GM12878 (cell line): Measurements from ENCODE around the gene RFLNA. TPM values are rescaled to one million over a fixed set of nuclear protein-coding genes. Genes with fewer than 3 reads are reported as not detected.
"Not testable (repeated sequence)": the region's sequence is repeated elsewhere in the genome, so short reads cannot be mapped to it uniquely, and the experiment has no call there.

Experiments
- ATAC-seq: fragments of 200-7000 bp; cut with Tn5 transposase; 3 replicates; pipeline ENCODE4 v1.9.1; 2020; ENCODE audit warnings: mild to moderate bottlenecking, moderate library complexity
- BruUV-seq: library from RNA; stranded (reverse); fragments of 400-500 nt; replicated peaks from 2 replicates; lab custom pipeline; 2021; lab: Mats Ljungman, UMichigan
- CTCF ChIA-PET: fragments of 300-600 bp; sonication (Branson Sonifier 250); formaldehyde crosslinking; extraction: SDS; loops from one replicate; lab custom pipeline; 2021; ENCODE audit warnings: inconsistent platforms; lab: Yijun Ruan, JAX
- POLR2A ChIA-PET: fragments of 350-600 bp; formaldehyde crosslinking; extraction: SDS; loops from one replicate; lab custom pipeline; 2021; ENCODE audit warnings: inconsistent platforms; lab: Charles Lee
- RAD21 ChIA-PET: fragments of 300-600 bp; sonication (Branson Sonifier 250); formaldehyde crosslinking; loops from one replicate; lab custom pipeline; 2023; ENCODE audit warnings: antibody characterized with exemption; ENCODE audit not compliant: unreplicated experiment; lab: Charles Lee
- SMC1A ChIA-PET: fragments of 300-600 bp; sonication (Branson Sonifier 250); formaldehyde crosslinking; loops from one replicate; lab custom pipeline; 2023; ENCODE audit not compliant: unreplicated experiment, uncharacterized antibody; lab: Charles Lee
- DNase-seq: peaks from one replicate; pipeline ENCODE4 v3.0.0-alpha.2; 2011; ENCODE audit warnings: low read depth, low spot score
- FAIRE-seq: peaks from 3 replicates; lab custom pipeline; 2011; peaks lifted over from hg19 to GRCh38; lab: Jason Lieb, UNC
- H2AFZ ChIP-seq: 2 replicates; pipeline ENCODE4 v1.6.0; 2011; ENCODE audit warnings: low read depth, low read length, control low read depth; ENCODE audit not compliant: control insufficient read depth
- H3K27ac ChIP-seq: 2 replicates; pipeline ENCODE4 v1.5.1; 2011; ENCODE audit warnings: control low read depth; ENCODE audit not compliant: control insufficient read depth, insufficient read depth
- H3K27me3 ChIP-seq, 2 experiments: replicated peaks in 1 of 2; 2 replicates each; pipeline versions ENCODE4 v1.6.0 to v1.6.1; 2011; ENCODE audit warnings: low read length in 1 of 2; ENCODE audit not compliant: control insufficient read depth in 2 of 2, insufficient read depth in 2 of 2
- H3K36me3 ChIP-seq, 2 experiments: 2 replicates each; pipeline ENCODE4 v1.5.1; 2011; ENCODE audit warnings: low read length in 1 of 2; ENCODE audit not compliant: control insufficient read depth in 2 of 2, insufficient read depth in 2 of 2
- H3K4me1 ChIP-seq: 2 replicates; pipeline ENCODE4 v1.6.1; 2011; ENCODE audit warnings: mild to moderate bottlenecking, low read length, moderate library complexity, mixed read lengths; ENCODE audit not compliant: control insufficient read depth, insufficient read depth
- H3K4me2 ChIP-seq: 2 replicates; pipeline ENCODE4 v1.6.0; 2011; ENCODE audit warnings: control low read depth; ENCODE audit not compliant: control insufficient read depth, insufficient read depth
- H3K4me3 ChIP-seq: fragments of 200-600 bp; sonication (generic); 2 replicates; pipeline ENCODE4 v1.5.1; 2016
- H3K79me2 ChIP-seq: 2 replicates; pipeline ENCODE4 v1.6.0; 2011; ENCODE audit warnings: low read length; ENCODE audit not compliant: control insufficient read depth, insufficient read depth
- H3K9ac ChIP-seq: 2 replicates; pipeline ENCODE4 v1.8.0; 2011; ENCODE audit warnings: low read length, control low read depth, mixed read lengths; ENCODE audit not compliant: control insufficient read depth, insufficient read depth
- H3K9me3 ChIP-seq: replicated peaks from 3 replicates; pipeline ENCODE4 v1.5.1; 2011; ENCODE audit warnings: mild to moderate bottlenecking, low read length; ENCODE audit not compliant: control insufficient read depth, insufficient read depth
- H4K20me1 ChIP-seq: 2 replicates; pipeline ENCODE4 v1.6.0; 2011; ENCODE audit not compliant: control insufficient read depth, insufficient read depth
- BMI1 ChIP-seq: fragments of 450-650 bp; IDR thresholded peaks from 2 replicates; pipeline ENCODE4 v1.6.1; 2016; ENCODE audit warnings: mild to moderate bottlenecking, moderate library complexity, borderline replicate concordance
- CEBPB ChIP-seq, 2 experiments: fragments of 150-350 bp in 1 of 2; IDR thresholded peaks; 2 replicates each; pipeline ENCODE4 v1.6.1; 2012 to 2014; ENCODE audit warnings: low read depth in 2 of 2, low read length in 2 of 2, borderline replicate concordance in 1 of 2, inconsistent platforms in 1 of 2
- GABPA ChIP-seq: IDR thresholded peaks from 2 replicates; pipeline ENCODE4 v1.6.1; 2014; ENCODE audit warnings: antibody characterized with exemption, low read depth, mild to moderate bottlenecking, inconsistent platforms
- IKZF2 ChIP-seq, 2 experiments: fragments of 450-650 bp; IDR thresholded peaks; 2 replicates each; pipeline ENCODE4 v1.6.1; 2017; ENCODE audit warnings: mild to moderate bottlenecking in 2 of 2, moderate library complexity in 2 of 2
- RBBP5 ChIP-seq: fragments of 200-600 bp; sonication (generic); conservative IDR thresholded peaks from 2 replicates; pipeline ENCODE4 v1.6.1; 2016
- SUZ12 ChIP-seq: fragments of 200-600 bp; sonication (generic); IDR thresholded peaks from one replicate; pipeline ENCODE4 v1.6.1; 2018; ENCODE audit warnings: antibody characterized with exemption, mild to moderate bottlenecking; ENCODE audit not compliant: unreplicated experiment
- YY1 ChIP-seq: IDR thresholded peaks from 2 replicates; pipeline ENCODE4 v1.6.1; 2011; ENCODE audit warnings: low read depth, mild to moderate bottlenecking, low read length
- ZSCAN29 ChIP-seq: fragments of 450-650 bp; IDR thresholded peaks from 2 replicates; pipeline ENCODE4 v1.6.1; 2017; ENCODE audit warnings: mild to moderate bottlenecking, moderate library complexity
- WGBS: methylation state at CpG from one replicate; pipeline ENCODE4 v1.1.6; 2016; ENCODE audit warnings: low lambda C conversion rate; ENCODE audit not compliant: insufficient replicate concordance, insufficient coverage; ENCODE audit errors: missing lambda C conversion rate; 5-methylcytosine and 5-hydroxymethylcytosine counted together
- in situ Hi-C: fragments of 300-500 bp; cut with MboI; formaldehyde crosslinking; loops from 9 replicates; pipeline ENCODE4 v1.14.3; 2018; ENCODE audit warnings: mixed read lengths
- intact Hi-C: fragments of 100-400 bp; cut with micrococcal nuclease; formaldehyde crosslinking; loops from one replicate; pipeline ENCODE4 v1.14.2; 2022; ENCODE audit not compliant: unreplicated experiment
- polyA plus RNA-seq, 11 experiments: library from polyadenylated mRNA; depleted of rRNA in 4 of 11; unstranded in 6 of 11; stranded (reverse) in 5 of 11; fragments of >200 nt; fragmentation: Nextera tagmentation in 4 of 11; fragmentation: Illumina TruSeq in 1 of 11; extraction: Ambion mirVana in 4 of 11; extraction: Trizol in 1 of 11; gene quantifications; 1 replicate in 1 of 11; 2 replicates in 10 of 11; pipeline versions ENCODE4 v1.2.1 to v1.2.3, GENCODE V29; 2011 to 2016; ENCODE audit warnings: inconsistent platforms in 2 of 11, missing spikeins in 2 of 11, low read depth in 1 of 11
- total RNA-seq, 4 experiments: library from RNA; depleted of rRNA in 3 of 4; stranded (reverse); fragments of >200 nt in 3 of 4; fragmentation: Illumina TruSeq in 1 of 4; extraction: Trizol in 1 of 4; gene quantifications; 2 replicates each; pipeline versions ENCODE4 v1.2.1 to v1.2.3, GENCODE V29; 2013 to 2021
- TF ChIP-seq, protein P1 (sequence below): IDR thresholded peaks from 2 replicates; pipeline ENCODE4 v1.6.1; 2012; ENCODE audit warnings: improper control_type of control experiment, low read depth, low read length; ENCODE audit not compliant: insufficient replicate concordance
- TF ChIP-seq, protein P2 (sequence below): IDR thresholded peaks from 2 replicates; pipeline ENCODE4 v1.6.1; 2011; ENCODE audit warnings: mild to moderate bottlenecking, low read depth, low read length, moderate library complexity; ENCODE audit not compliant: insufficient replicate concordance

RFLNA gene
- total and polyA plus RNA-seq, 10 of the 15 experiments (the other 5 are each of a cell fraction or from before 2014, with no cell fraction given) = 0.08 TPM; not detected in 9

DNA sequence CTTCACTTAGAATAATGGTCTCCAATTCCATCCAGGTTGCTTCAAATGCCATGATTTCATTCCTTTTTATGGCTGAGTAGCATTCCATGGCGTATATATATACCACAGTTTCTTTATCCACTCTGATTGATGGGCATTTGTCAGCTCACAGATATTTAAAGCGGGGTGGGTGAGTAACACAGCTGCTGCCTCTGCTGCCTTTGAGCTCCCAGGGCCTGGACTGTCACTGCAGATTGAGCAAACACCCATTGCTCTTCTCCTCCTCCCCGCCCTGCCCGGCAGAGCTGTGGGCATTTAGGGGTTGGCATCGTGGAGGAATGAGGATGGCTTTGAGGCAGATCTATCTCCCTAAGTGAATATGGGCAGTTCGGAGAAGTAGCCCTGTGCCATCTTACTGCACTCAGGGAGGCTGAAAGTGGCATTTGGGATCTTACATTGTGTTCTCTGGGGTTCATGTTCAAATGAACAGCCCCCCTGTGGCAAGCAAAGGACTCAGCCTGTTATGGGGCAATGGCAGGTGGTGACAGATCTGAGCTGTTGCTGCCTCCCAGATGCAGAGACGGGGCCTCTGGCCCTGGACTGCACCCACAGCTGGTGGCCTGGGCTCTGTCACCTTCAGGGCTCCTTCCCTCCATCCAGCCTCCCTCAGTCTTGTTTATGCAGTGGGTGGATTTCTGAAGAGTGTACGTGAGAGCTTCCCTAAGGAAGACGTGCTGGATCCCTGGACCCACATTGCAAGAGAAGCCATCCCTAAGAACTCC, 4.9 kb downstream of the RFLNA start:
- H3K36me3 ChIP-seq = no peaks in the 10 kb centered on the region
- ATAC-seq (no peak), DNase-seq (no peak), FAIRE-seq (no peak)
- intact Hi-C loops = no loop called here
- no TSS peak for BruUV-seq
- no peaks in the 10 kb centered on the region for H3K4me1 ChIP-seq
- no peak overlapping the region for H3K4me3 ChIP-seq
- no peaks in the 10 kb centered on the region for H3K79me2 ChIP-seq
- CTCF ChIA-PET = interaction anchor here (0.7 to 1.4 kb wide), 3 partner anchors 247 to 268 kb away, joined by 3 to 4 read pairs (median 3); no protein-coding TSS in a partner anchor
- POLR2A ChIA-PET = no interaction called here
- H3K9ac ChIP-seq = no peak overlapping the region
- H3K27ac ChIP-seq = no peak overlapping the region
- no peak overlapping the region for H2AFZ ChIP-seq
- SMC1A ChIA-PET = interaction anchor here (0.6 to 1.0 kb wide), 2 partner anchors 262 to 471 kb away, joined by 3 read pairs; no protein-coding TSS in a partner anchor
- peaks cover 6 to 12% of the 10 kb centered on the region in 2 experiments for H3K27me3 ChIP-seq
- no peaks in the 10 kb centered on the region for H3K9me3 ChIP-seq
- H3K4me2 ChIP-seq = no peak overlapping the region
- 15% methylated on average over 9 of the region's 9 CpGs for WGBS
- RAD21 ChIA-PET = no interaction called here
- no peaks in the 10 kb centered on the region for H4K20me1 ChIP-seq
- in situ Hi-C loops = no loop called here
- no peak for TF ChIP-seq CEBPB (IDR thresholded peaks at IDR 0.05; ENCODE audit: borderline replicate concordance in 1 of 2, low read depth in 2 of 2, low read length in 2 of 2)
- no peak for TF ChIP-seq RBBP5
- TF ChIP-seq, protein P1, sequence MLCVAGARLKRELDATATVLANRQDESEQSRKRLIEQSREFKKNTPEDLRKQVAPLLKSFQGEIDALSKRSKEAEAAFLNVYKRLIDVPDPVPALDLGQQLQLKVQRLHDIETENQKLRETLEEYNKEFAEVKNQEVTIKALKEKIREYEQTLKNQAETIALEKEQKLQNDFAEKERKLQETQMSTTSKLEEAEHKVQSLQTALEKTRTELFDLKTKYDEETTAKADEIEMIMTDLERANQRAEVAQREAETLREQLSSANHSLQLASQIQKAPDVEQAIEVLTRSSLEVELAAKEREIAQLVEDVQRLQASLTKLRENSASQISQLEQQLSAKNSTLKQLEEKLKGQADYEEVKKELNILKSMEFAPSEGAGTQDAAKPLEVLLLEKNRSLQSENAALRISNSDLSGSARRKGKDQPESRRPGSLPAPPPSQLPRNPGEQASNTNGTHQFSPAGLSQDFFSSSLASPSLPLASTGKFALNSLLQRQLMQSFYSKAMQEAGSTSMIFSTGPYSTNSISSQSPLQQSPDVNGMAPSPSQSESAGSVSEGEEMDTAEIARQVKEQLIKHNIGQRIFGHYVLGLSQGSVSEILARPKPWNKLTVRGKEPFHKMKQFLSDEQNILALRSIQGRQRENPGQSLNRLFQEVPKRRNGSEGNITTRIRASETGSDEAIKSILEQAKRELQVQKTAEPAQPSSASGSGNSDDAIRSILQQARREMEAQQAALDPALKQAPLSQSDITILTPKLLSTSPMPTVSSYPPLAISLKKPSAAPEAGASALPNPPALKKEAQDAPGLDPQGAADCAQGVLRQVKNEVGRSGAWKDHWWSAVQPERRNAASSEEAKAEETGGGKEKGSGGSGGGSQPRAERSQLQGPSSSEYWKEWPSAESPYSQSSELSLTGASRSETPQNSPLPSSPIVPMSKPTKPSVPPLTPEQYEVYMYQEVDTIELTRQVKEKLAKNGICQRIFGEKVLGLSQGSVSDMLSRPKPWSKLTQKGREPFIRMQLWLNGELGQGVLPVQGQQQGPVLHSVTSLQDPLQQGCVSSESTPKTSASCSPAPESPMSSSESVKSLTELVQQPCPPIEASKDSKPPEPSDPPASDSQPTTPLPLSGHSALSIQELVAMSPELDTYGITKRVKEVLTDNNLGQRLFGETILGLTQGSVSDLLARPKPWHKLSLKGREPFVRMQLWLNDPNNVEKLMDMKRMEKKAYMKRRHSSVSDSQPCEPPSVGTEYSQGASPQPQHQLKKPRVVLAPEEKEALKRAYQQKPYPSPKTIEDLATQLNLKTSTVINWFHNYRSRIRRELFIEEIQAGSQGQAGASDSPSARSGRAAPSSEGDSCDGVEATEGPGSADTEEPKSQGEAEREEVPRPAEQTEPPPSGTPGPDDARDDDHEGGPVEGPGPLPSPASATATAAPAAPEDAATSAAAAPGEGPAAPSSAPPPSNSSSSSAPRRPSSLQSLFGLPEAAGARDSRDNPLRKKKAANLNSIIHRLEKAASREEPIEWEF = no peak
- TF ChIP-seq, protein P2, sequence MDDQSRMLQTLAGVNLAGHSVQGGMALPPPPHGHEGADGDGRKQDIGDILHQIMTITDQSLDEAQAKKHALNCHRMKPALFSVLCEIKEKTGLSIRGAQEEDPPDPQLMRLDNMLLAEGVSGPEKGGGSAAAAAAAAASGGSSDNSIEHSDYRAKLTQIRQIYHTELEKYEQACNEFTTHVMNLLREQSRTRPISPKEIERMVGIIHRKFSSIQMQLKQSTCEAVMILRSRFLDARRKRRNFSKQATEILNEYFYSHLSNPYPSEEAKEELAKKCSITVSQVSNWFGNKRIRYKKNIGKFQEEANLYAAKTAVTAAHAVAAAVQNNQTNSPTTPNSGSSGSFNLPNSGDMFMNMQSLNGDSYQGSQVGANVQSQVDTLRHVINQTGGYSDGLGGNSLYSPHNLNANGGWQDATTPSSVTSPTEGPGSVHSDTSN = no peak
- TF ChIP-seq GABPA = no peak
- TF ChIP-seq YY1 = no peak
- TF ChIP-seq SUZ12 = no peak
- no peak for TF ChIP-seq ZSCAN29
- TF ChIP-seq BMI1 = no peak
- TF ChIP-seq IKZF2 (IDR thresholded peaks at IDR 0.05) = no peak
- TF ChIP-seq, all 136 proteins: peak for 0

DNA sequence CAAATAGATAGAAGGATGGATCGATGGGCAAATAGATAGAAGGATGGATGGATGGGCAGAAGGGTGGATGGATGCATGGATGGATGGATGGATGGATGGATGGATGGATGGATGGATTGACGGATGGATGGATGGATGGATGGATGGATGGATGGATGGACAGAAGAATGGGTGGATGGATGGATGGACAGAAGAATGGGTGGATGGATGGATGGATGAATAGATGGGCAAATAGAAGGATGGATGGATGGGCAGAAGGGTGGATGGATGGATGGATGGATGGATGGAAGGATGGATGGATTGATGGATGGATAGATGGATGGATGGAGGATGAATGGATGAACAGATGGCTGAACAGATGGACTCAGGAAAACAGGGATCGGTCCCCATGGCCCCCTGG, 5.8 kb downstream of the RFLNA start:
- H3K9ac ChIP-seq, H2AFZ ChIP-seq, H3K36me3 ChIP-seq, DNase-seq, H3K4me2 ChIP-seq, H3K4me1 ChIP-seq, POLR2A ChIA-PET, in situ Hi-C loops, H4K20me1 ChIP-seq, H3K9me3 ChIP-seq, ATAC-seq, FAIRE-seq, BruUV-seq, intact Hi-C loops, RAD21 ChIA-PET, H3K27ac ChIP-seq, H3K79me2 ChIP-seq, H3K4me3 ChIP-seq: not testable (repeated sequence)
- CTCF ChIA-PET = interaction anchor here (0.6 to 1.2 kb wide), 3 partner anchors 89 to 269 kb away, joined by 3 read pairs; no protein-coding TSS in a partner anchor
- 54% methylated on average over 3 of the region's 3 CpGs for WGBS
- H3K27me3 ChIP-seq = peaks cover 6 to 11% of the 10 kb centered on the region in 2 experiments
- SMC1A ChIA-PET = interaction anchor here (1.0 kb wide), 1 partner anchor 263 kb away, joined by 3 read pairs; no protein-coding TSS in a partner anchor
